GM18868 (cell line): Measurements from ENCODE around the gene KCNQ4.

Source experiments
- ATAC-seq: cut with Tn5 transposase; IDR thresholded peaks from one replicate; pipeline ENCODE4 v1.9.1; 2021; ENCODE audit warnings: mild to moderate bottlenecking, moderate library complexity; ENCODE audit not compliant: unreplicated experiment

Gene KCNQ4

GRCh38 chr1:40783001-40783905 lies at the start of gene KCNQ4:
Gene KCNQ4 (plus strand): TSS chr1:40783787. CDS start chr1:40784094, 307 bp downstream.
- no peak for ATAC-seq

- ATAC-seq: no peak
Observed at GRCh38 chr1:40734882-40735628, 48.5 kb upstream of the KCNQ4 start.

GRCh38 chr1:40736085-40736531 lies 47.5 kb upstream of the KCNQ4 start:
- no peak for ATAC-seq

- ATAC-seq: no peak
Observed at GRCh38 chr1:40738831-40739230, 44.8 kb upstream of the KCNQ4 start.

GRCh38 chr1:40739455-40740008 lies 44.1 kb upstream of the KCNQ4 start:
- no peak for ATAC-seq

GRCh38 chr1:40740039-40740996 lies 43.3 kb upstream of the KCNQ4 start:
- ATAC-seq: no peak

GRCh38 chr1:40740997-40741736 lies 42.4 kb upstream of the KCNQ4 start:
- no peak for ATAC-seq

GRCh38 chr1:40742363-40743061 lies 41.1 kb upstream of the KCNQ4 start:
- ATAC-seq: no peak

GRCh38 chr1:40743452-40743851 lies 40.1 kb upstream of the KCNQ4 start:
- ATAC-seq: no peak

- no peak for ATAC-seq
Observed at GRCh38 chr1:40743860-40744259, 39.7 kb upstream of the KCNQ4 start.

- ATAC-seq: no peak
Observed at GRCh38 chr1:40745176-40745575, 38.4 kb upstream of the KCNQ4 start.

- ATAC-seq: no peak
Observed at GRCh38 chr1:40746344-40747090, 37.1 kb upstream of the KCNQ4 start.

GRCh38 chr1:40748841-40749718 lies 34.5 kb upstream of the KCNQ4 start:
- ATAC-seq: no peak

GRCh38 chr1:40749817-40750216 lies 33.8 kb upstream of the KCNQ4 start:
- ATAC-seq: no peak

- no peak for ATAC-seq
Observed at GRCh38 chr1:40750451-40750908, 33.1 kb upstream of the KCNQ4 start.

- no peak for ATAC-seq
Observed at GRCh38 chr1:40751802-40752201, 31.8 kb upstream of the KCNQ4 start.

- ATAC-seq: peak; percentile 57
Observed at GRCh38 chr1:40753142-40753882, 30.3 kb upstream of the KCNQ4 start.
